Measurements from ENCODE around the gene ITPRID2.
A peak's percentile ranks its signal among the peaks of the same experiment; 100 is the strongest.

The ITPRID2 gene

GRCh38 chr2:181859803-181860202 lies 31.7 kb upstream of the ITPRID2 start:
- TF ChIP-seq, protein P1, sequence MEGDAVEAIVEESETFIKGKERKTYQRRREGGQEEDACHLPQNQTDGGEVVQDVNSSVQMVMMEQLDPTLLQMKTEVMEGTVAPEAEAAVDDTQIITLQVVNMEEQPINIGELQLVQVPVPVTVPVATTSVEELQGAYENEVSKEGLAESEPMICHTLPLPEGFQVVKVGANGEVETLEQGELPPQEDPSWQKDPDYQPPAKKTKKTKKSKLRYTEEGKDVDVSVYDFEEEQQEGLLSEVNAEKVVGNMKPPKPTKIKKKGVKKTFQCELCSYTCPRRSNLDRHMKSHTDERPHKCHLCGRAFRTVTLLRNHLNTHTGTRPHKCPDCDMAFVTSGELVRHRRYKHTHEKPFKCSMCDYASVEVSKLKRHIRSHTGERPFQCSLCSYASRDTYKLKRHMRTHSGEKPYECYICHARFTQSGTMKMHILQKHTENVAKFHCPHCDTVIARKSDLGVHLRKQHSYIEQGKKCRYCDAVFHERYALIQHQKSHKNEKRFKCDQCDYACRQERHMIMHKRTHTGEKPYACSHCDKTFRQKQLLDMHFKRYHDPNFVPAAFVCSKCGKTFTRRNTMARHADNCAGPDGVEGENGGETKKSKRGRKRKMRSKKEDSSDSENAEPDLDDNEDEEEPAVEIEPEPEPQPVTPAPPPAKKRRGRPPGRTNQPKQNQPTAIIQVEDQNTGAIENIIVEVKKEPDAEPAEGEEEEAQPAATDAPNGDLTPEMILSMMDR (IDR thresholded peaks at IDR 0.05; ENCODE audit: low read depth, low read length): no peak

DNA sequence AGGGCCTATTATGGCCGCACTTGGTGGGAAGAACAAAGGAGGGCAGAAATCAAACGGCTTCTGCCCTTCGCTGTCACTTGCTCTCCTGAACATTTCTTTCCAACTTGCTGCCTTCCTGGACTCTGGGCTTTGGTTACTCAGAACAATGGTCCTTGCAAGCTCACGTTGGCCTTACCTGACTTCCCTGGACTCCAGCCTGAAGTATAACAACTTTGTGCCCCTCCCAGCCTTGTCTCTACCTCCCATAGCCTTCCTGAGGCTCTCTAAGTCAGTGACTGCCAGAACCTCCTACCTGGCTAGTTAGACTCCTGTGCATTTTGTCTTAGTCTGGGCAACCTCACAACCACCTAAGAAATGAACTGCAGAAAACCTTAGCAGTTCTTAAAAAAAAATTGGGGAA lies 30.2 kb upstream of the ITPRID2 start:
- TF ChIP-seq, protein P1 (IDR thresholded peaks at IDR 0.05; ENCODE audit: low read depth, low read length): no peak
- no peak overlapping the region for H3K4me3 ChIP-seq (replicated peaks in 1 of 2; ENCODE audit: low read depth in 2 of 2, low read length in 2 of 2)
- DNase-seq (ENCODE audit: low read depth in 2 of 2): no peak

More at GRCh38 chr2:181859803-181860202, 31.7 kb upstream of the ITPRID2 start:
- no peak overlapping the region for H3K4me3 ChIP-seq (replicated peaks in 1 of 2; ENCODE audit: low read depth in 2 of 2, low read length in 2 of 2)
- no peak for DNase-seq (ENCODE audit: low read depth in 2 of 2)

DNA sequence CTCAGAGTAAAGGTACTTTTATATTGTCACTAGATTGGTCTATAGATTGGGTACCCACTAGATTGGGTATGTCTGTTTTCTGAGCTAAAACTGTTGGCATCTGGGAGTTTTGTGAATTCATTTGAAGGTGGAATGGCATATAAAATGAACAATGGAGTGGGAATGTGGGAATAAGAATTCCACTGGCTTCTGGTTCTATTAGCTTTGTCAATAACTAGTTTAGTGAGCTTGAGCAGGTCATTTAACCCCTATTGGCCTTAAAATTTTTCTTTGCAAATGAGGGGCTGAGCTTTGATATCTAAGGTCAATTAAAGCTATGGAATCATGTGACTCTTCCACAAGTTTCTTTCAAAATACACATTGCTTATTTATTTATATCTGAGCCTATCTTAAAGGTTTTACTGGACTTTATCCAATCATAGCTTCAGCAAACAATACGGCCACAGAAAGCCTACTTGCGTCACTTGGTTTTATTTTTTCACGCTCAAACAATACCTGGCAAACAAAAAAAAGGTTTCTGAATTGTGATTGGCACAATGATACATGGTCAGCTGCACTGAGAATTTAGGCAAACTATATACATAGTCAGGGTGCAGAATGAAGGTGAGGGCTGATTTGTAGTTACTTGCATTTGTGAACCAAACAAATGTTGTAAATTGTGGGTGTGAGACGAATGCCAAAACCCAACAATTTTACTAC lies 28.8 kb upstream of the ITPRID2 start:
- H3K4me3 ChIP-seq (replicated peaks in 1 of 2; ENCODE audit: low read depth in 2 of 2, low read length in 2 of 2): no peak overlapping the region
- DNase-seq (ENCODE audit: low read depth in 2 of 2): no peak
- TF ChIP-seq, protein P1 (IDR thresholded peaks at IDR 0.05; ENCODE audit: low read depth, low read length): no peak

DNA sequence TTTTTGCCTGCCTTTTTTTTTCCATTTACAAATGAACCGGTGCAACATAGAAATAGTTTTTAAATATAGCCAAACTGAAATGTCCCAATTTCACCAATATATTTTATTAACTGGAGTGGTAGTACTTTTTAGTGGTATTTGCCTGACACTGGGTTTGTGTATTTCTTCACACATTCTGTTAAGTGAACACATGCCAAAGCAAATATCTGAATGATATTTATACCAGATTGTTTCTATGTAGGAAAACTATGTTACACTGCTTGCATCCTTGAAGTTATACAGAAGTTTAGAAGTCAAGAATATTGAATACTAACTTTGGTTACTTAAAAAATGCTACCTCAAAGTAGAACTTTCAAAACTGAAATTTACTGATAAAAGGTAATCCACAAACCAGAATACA lies 19.4 kb upstream of the ITPRID2 start:
- no peak overlapping the region for H3K4me3 ChIP-seq (replicated peaks in 1 of 2; ENCODE audit: low read depth in 2 of 2, low read length in 2 of 2)
- no peak for DNase-seq (ENCODE audit: low read depth in 2 of 2)
- TF ChIP-seq, protein P1 (IDR thresholded peaks at IDR 0.05; ENCODE audit: low read depth, low read length): no peak

DNA sequence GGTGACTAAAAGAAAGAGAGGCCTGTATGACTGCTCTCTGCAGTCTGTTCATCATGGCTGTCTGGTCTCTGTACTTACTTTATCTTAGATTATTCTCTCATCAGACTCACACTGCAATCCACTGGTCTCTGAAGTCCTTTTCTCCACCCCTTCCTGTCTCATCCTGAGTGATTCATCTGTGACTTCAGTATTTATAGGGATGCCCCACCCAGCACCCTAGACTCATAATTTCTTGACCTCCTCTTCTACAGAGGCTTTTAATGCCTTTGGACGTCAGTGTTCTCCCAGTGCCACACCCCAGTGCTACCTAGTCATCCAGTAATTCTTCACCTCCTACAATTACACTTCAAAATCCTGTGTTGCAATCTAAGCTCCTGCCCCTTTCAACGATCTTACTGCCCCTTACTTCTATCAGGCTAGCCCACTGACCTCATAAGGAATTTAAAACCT lies 14.9 kb upstream of the ITPRID2 start:
- no peak overlapping the region for H3K4me3 ChIP-seq (replicated peaks in 1 of 2; ENCODE audit: low read depth in 2 of 2, low read length in 2 of 2)
- peak; percentile 34 to 87 for DNase-seq (ENCODE audit: low read depth in 2 of 2)
- TF ChIP-seq, protein P1 (IDR thresholded peaks at IDR 0.05; ENCODE audit: low read depth, low read length): no peak

GRCh38 chr2:181877181-181877664 lies 14.3 kb upstream of the ITPRID2 start:
- H3K4me3 ChIP-seq (replicated peaks in 1 of 2; ENCODE audit: low read depth in 2 of 2, low read length in 2 of 2): no peak overlapping the region
- TF ChIP-seq, protein P1 (IDR thresholded peaks at IDR 0.05; ENCODE audit: low read depth, low read length): no peak
- no peak for DNase-seq (ENCODE audit: low read depth in 2 of 2)
